GM12873 (cell line): ENCODE results near the gene WDR62.

ENCODE experiments used
- CTCF ChIP-seq: IDR thresholded peaks from 2 replicates; pipeline ENCODE4 v1.5.1; 2012; ENCODE audit warnings: low read depth, mild to moderate bottlenecking, moderate library complexity, low read length, control low read depth; ENCODE audit not compliant: insufficient read depth; ENCODE audit errors: missing control alignments

Gene WDR62

GRCh38 chr19:36027696-36028095, 27.0 kb upstream of the WDR62 start:
- no peak for TF ChIP-seq CTCF

DNA sequence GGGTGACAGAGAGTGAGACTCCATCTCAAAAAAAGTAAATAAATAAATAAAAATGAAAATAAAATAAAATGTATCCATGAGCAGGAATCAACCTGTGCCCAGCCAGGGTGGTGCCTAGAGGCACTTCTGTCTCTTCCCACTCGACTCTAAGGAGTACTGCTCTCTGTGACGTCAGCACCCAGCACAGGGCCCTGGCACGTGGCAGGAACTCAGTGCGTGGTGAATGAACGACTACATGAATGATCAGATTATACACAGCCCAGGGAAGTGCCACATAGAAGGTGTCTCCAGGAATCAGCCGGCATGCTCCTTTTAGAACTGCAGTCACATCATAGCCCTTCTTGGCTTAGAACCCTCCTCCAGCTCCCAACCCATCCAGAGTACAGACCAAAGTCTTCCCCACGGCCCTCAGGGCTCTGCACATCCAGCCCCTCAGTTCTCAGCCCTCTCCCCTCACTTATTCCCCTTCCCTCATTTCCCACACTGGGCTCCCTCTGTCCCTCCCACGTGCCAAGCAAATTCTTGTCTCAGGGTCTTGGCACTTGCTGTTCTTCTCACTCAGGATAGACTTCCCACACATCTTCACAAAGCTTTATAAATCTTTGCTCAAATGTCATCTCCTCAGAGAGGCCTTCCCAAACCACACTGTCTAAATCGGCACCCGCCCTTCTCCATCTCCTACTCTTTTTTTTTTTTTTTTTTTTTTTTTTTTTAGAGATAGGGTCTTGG, 26.2 kb upstream of the WDR62 start:
- no peak for TF ChIP-seq CTCF

- TF ChIP-seq CTCF = no peak
These were observed 24.2 kb upstream of the WDR62 start for GRCh38 chr19:36030264-36031148.

- TF ChIP-seq CTCF = no peak
These were observed 23.4 kb upstream of the WDR62 start for GRCh38 chr19:36031308-36031707.

GRCh38 chr19:36032251-36033104, 22.2 kb upstream of the WDR62 start, which contains the start of gene CLIP3:
TSS of gene CLIP3 (minus strand) at chr19:36032873. CDS start at chr19:36032357, 516 bp downstream.
- TF ChIP-seq CTCF = no peak

- no peak for TF ChIP-seq CTCF
These were observed 14.2 kb upstream of the WDR62 start for GRCh38 chr19:36040495-36040894.
